Nephron (organoid): ENCODE results near the gene TOR4A.

Source experiments
- H3K27ac Mint-ChIP-seq, 3 experiments: 2 replicates each; pipeline ENCODE4 v1.8.0; 2020; ENCODE audit warnings: mixed read lengths in 3 of 3, mild to moderate bottlenecking in 2 of 3, moderate library complexity in 1 of 3
- H3K27me3 Mint-ChIP-seq: 2 replicates; pipeline ENCODE4 v1.8.0; 2021; ENCODE audit warnings: low read depth, mild to moderate bottlenecking, moderate library complexity, mixed read lengths
- H3K36me3 Mint-ChIP-seq: 2 replicates; pipeline ENCODE4 v1.8.0; 2020; ENCODE audit warnings: low read depth, mixed read lengths
- H3K4me1 Mint-ChIP-seq: 2 replicates; pipeline ENCODE4 v1.8.0; 2020; ENCODE audit warnings: mixed read lengths
- H3K4me3 Mint-ChIP-seq, 3 experiments: 2 replicates each; pipeline ENCODE4 v1.8.0; 2020; ENCODE audit warnings: mild to moderate bottlenecking in 3 of 3, mixed read lengths in 3 of 3, moderate library complexity in 2 of 3
- H3K9me3 Mint-ChIP-seq: 2 replicates; pipeline ENCODE4 v1.8.0; 2020; ENCODE audit warnings: mixed read lengths
- TF ChIP-seq, protein P1 (sequence below), 3 experiments: fragments of 200-600 bp; sonication (generic); IDR thresholded peaks; one replicate each; pipeline ENCODE4 v1.5.0; 2021; ENCODE audit warnings: antibody characterized with exemption in 3 of 3; ENCODE audit not compliant: unreplicated experiment in 3 of 3

Gene TOR4A

DNA sequence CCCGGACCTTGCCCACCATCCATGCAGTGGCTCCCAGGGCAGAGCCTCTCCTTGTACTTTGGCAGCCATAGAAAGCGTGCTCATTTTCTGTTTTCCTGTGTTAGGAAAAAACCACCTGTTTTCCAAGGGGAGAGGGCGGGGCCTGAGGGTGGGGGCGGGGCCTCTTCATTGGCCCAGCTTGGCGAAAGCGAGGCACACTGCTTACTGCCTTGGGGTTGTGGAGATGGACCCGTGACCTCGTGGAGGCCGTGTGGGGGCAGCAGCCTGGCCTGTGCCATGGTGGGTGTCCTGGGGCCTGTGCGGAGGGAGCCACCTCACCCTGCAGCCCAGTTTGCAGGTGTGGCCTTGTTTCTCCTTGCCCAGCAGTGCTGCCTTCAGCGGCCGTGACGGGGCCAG, 4.4 kb upstream of the TOR4A start:
- TF ChIP-seq, protein P1, sequence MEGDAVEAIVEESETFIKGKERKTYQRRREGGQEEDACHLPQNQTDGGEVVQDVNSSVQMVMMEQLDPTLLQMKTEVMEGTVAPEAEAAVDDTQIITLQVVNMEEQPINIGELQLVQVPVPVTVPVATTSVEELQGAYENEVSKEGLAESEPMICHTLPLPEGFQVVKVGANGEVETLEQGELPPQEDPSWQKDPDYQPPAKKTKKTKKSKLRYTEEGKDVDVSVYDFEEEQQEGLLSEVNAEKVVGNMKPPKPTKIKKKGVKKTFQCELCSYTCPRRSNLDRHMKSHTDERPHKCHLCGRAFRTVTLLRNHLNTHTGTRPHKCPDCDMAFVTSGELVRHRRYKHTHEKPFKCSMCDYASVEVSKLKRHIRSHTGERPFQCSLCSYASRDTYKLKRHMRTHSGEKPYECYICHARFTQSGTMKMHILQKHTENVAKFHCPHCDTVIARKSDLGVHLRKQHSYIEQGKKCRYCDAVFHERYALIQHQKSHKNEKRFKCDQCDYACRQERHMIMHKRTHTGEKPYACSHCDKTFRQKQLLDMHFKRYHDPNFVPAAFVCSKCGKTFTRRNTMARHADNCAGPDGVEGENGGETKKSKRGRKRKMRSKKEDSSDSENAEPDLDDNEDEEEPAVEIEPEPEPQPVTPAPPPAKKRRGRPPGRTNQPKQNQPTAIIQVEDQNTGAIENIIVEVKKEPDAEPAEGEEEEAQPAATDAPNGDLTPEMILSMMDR (IDR thresholded peaks at IDR 0.05; ENCODE audit: unreplicated experiment in 3 of 3), result no peak

DNA sequence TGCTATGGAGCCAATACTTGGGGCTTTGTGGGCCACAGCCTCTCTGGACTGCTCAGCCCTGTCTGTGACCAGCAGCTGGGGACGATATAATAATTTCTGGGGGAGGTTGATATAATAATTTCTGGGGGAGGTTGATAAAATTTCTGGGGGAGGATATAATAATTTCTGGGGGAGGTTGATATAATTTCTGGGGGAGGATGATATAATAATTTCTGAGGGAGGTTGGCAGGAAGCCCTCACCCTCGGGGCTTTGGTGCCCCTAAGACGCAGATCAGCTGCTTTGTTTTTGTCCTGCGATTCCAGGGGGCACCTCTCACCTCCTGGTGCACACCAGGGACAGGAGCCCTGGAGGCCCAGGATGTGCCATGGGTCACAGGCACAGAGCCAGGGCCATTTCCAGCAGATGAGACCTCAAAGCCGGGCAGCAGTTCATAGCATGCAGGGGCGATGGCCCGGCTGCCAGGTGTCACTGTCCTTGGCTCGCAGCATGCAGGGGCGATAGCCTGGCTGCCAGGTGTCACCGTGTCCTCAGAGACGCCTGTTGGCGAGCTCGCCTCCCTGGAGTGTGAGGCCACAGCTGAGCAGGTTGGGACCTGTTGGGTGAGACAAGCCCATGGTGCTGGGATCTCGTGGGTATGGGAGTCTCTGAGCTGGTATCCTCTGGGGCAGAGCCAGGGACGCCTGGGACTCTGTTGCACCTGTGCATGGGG, 3.8 kb upstream of the TOR4A start:
- Mint-ChIP-seq H3K4me1 (peaks cover 21% of the 10 kb centered on the region), H3K27me3 (no peaks in the 10 kb centered on the region), H3K27ac (no peak overlapping the region), H3K9me3 (no peaks in the 10 kb centered on the region), H3K4me3 (no peak overlapping the region), H3K36me3 (peaks cover 15% of the 10 kb centered on the region)
- TF ChIP-seq, protein P1 (IDR thresholded peaks at IDR 0.05; ENCODE audit: unreplicated experiment in 3 of 3), result no peak

More for the DNA sequence above, 4.4 kb upstream of the TOR4A start:
- Mint-ChIP-seq H3K4me3 (no peak overlapping the region), H3K36me3 (peaks cover 19% of the 10 kb centered on the region), H3K27ac (no peak overlapping the region), H3K27me3 (no peaks in the 10 kb centered on the region), H3K4me1 (peaks cover 21% of the 10 kb centered on the region), H3K9me3 (no peaks in the 10 kb centered on the region)

DNA sequence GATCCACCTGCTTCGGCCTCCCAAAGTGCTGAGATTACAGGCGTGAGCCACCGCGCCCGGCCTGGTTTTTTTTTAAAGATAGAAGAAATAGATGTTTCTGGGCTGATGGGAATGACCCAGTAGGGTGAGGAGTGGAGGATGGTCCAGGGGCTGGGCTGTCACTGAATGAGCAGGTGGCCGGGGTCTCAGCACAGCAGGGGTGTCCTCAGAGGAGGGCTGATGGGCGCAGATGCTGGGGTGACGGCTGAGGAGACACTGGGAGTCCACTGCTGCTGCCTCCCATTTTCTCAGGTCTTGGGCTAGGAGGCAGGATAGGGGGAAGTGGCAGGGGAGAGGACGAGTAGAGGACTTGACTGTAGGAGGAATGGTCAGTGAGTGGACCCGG, 2.3 kb upstream of the TOR4A start:
- Mint-ChIP-seq H3K9me3 (no peaks in the 10 kb centered on the region), H3K4me3 (peak overlapping the region; percentile 41 to 43 (median 43)), H3K27me3 (no peaks in the 10 kb centered on the region), H3K27ac (peak overlapping the region; percentile 71 to 82 (median 74)), H3K4me1 (peaks cover 21% of the 10 kb centered on the region), H3K36me3 (peaks cover 4% of the 10 kb centered on the region)
- TF ChIP-seq, protein P1 (IDR thresholded peaks at IDR 0.05; ENCODE audit: unreplicated experiment in 3 of 3), result no peak

DNA sequence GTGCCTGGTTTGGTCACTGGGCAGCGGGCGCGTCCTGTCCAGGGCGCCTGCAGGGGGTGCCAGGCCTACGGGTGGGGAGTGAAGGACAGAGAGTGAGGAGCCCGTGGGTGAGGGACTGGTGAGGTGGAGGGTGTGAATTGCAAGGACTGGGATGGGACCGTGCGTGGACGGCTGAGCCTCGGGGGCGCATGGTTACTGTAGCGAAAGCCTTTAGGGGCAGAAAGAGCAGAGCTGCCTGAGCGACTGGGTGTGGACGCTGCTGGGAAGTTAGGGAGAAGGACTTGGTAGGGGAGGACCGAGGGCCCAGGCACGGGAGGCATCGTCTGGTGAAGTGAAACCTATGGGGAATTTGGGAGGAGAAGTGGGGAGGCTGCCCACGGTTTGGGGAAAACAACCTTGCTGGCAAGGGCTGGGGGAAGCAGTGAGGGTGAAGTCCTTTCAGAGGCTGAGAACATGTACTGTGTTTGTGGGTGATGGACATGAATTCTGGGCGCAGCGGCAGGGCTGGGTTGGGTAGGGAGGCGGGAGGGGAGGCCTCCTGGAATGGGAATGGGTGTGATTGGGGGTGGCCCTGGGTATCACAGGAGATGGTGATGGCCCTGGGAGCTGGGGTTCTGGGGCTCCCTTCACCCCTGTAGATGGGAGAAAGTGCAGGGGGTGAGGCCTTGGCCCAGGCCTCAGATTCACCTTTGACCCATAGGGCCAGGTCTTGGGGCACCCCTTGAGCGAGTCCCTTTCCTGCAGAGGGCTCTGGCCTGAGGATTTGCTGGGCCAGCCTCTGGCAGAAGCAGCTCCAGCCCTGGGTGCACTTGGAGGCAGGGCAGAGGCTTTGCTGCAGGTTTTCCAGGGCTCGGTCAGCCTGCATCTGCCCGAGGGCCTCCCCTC, 1.7 kb upstream of the TOR4A start:
- Mint-ChIP-seq H3K27ac (peak overlapping the region; percentile 71 to 82 (median 74)), H3K4me1 (peaks cover 21% of the 10 kb centered on the region), H3K36me3 (peaks cover 4% of the 10 kb centered on the region), H3K27me3 (no peaks in the 10 kb centered on the region), H3K4me3 (peak overlapping the region; percentile 41 to 43 (median 43)), H3K9me3 (no peaks in the 10 kb centered on the region)
- TF ChIP-seq, protein P1 (IDR thresholded peaks at IDR 0.05; ENCODE audit: unreplicated experiment in 3 of 3), result no peak

DNA sequence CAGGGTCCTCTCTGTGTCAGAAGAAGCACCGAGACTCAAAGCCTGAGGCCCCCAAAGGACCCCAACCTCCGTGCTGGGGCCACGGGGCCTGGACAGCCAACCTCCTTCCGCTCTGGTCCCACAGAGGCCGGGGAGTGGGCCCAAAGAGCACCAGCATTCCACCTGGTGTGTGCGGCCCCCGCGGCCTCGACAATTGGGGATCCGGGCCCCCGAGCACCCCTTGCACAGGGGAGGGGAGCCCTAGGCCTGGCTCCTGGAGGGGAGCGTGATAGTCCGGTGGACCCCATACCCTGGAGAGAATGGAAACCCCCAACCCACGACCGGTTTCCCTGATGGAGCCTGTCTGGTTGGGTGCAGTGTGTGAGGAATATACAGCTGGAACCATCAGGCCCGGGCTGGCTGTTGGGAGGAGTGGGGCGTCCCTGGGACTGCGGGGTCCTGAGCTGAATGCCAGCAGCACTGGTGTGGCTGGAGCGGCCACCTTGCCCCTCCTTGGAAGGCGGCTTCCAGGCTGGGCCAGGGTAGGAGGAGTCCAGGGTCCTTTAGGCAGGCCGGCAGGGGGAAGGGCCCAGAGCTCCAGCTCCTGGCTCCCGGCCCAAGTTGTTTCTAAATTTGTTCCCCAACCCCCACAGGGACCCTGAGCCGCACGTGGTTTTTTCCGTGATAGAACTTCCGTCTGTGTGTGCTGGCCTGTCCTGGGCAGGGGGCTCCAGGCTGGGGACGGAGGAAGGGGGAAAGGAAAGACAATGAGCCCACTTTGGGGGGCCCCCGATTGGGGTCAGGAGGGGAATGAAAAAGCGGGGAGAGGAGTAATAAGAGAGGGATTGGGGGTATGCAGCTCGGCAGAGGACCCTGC, 825 bp upstream of the TOR4A start:
- H3K27ac Mint-ChIP-seq, result peak overlapping the region; percentile 91 to 99 (median 93)
- no peaks in the 10 kb centered on the region for H3K9me3 Mint-ChIP-seq
- peaks cover 4% of the 10 kb centered on the region for H3K36me3 Mint-ChIP-seq
- H3K27me3 Mint-ChIP-seq, result no peaks in the 10 kb centered on the region
- H3K4me1 Mint-ChIP-seq, result peaks cover 21% of the 10 kb centered on the region
- TF ChIP-seq, protein P1 (IDR thresholded peaks at IDR 0.05; ENCODE audit: unreplicated experiment in 3 of 3), result no peak
- peak overlapping the region; percentile 80 to 86 (median 85) for H3K4me3 Mint-ChIP-seq
